Panc1 (cell line): ENCODE data around the gene UGT1A8. TPM values are rescaled to one million over a fixed set of nuclear protein-coding genes. Genes with fewer than 3 reads are reported as not detected.

Experiments
- ATAC-seq: fragments of 200-7000 bp; cut with Tn5 transposase; 2 replicates; pipeline ENCODE4 v1.9.1; 2020; ENCODE audit warnings: mild to moderate bottlenecking, moderate library complexity
- BruUV-seq: library from RNA; stranded (reverse); fragments of 400-500 nt; replicated peaks from 2 replicates; lab custom pipeline; 2021; lab: Mats Ljungman, UMichigan
- CTCF ChIA-PET: fragments of 300-600 bp; sonication (Branson Sonifier 250); formaldehyde crosslinking; loops from one replicate; lab custom pipeline; 2022; ENCODE audit warnings: antibody characterized with exemption; lab: Charles Lee
- POLR2A ChIA-PET: fragments of 300-600 bp; sonication (Branson Sonifier 250); formaldehyde crosslinking; loops from one replicate; lab custom pipeline; 2022; ENCODE audit warnings: antibody characterized with exemption; lab: Charles Lee
- DNase-seq: peaks from one replicate; pipeline ENCODE4 v3.0.0-alpha.2; 2010; ENCODE audit warnings: low read depth, low spot score
- H3K27ac ChIP-seq: 2 replicates; pipeline ENCODE4 v1.5.1; 2011; ENCODE audit warnings: mild to moderate bottlenecking, low read length, inconsistent platforms
- H3K27me3 ChIP-seq: fragments of 200-500 bp; sonication (Bioruptor generic); 2 replicates; pipeline ENCODE4 v1.6.0; 2014; ENCODE audit warnings: low read length, inconsistent platforms; ENCODE audit not compliant: control insufficient read depth, insufficient read depth
- H3K36me3 ChIP-seq: fragments of 200-500 bp; sonication (Bioruptor generic); 2 replicates; pipeline ENCODE4 v1.5.1; 2014; ENCODE audit warnings: inconsistent platforms, mild to moderate bottlenecking, low read length, moderate library complexity; ENCODE audit not compliant: control insufficient read depth, insufficient read depth
- H3K4me1 ChIP-seq: 2 replicates; pipeline ENCODE4 v1.5.1; 2011; ENCODE audit warnings: inconsistent platforms, mild to moderate bottlenecking, low read length, moderate library complexity; ENCODE audit not compliant: control insufficient read depth, insufficient read depth
- H3K4me3 ChIP-seq, 2 experiments: 2 replicates each; pipeline ENCODE4 v1.5.1; 2011 to 2012; ENCODE audit warnings: low read depth in 2 of 2, low read length in 2 of 2, mild to moderate bottlenecking in 2 of 2, inconsistent platforms in 1 of 2, moderate library complexity in 1 of 2
- H3K9me3 ChIP-seq: fragments of 200-500 bp; sonication (Bioruptor generic); 2 replicates; pipeline ENCODE4 v1.5.1; 2014; ENCODE audit warnings: low read depth, mild to moderate bottlenecking, inconsistent platforms, low read length, moderate library complexity; ENCODE audit not compliant: control insufficient read depth, insufficient read depth
- CTCF ChIP-seq: fragments of 450-650 bp; IDR thresholded peaks from 2 replicates; pipeline ENCODE4 v1.5.1; 2017; ENCODE audit warnings: mild to moderate bottlenecking
- POLR2AphosphoS5 ChIP-seq: IDR thresholded peaks from 2 replicates; pipeline ENCODE4 v1.6.1; 2012; ENCODE audit warnings: mild to moderate bottlenecking, low read depth, low read length, moderate library complexity
- REST ChIP-seq, 2 experiments: IDR thresholded peaks; 2 replicates each; pipeline ENCODE4 v1.6.1; 2011 to 2012; ENCODE audit warnings: low read depth in 2 of 2, control low read depth in 1 of 2, low read length in 1 of 2, mild to moderate bottlenecking in 1 of 2, moderate library complexity in 1 of 2; ENCODE audit not compliant: insufficient read depth in 1 of 2
- SIN3A ChIP-seq: IDR thresholded peaks from 2 replicates; pipeline ENCODE4 v1.6.1; 2012; ENCODE audit warnings: low read depth, mild to moderate bottlenecking, low read length, moderate library complexity, borderline replicate concordance; ENCODE audit not compliant: insufficient read depth
- TCF7L2 ChIP-seq: IDR thresholded peaks from 2 replicates; pipeline ENCODE4 v1.6.1; 2011; ENCODE audit warnings: mild to moderate bottlenecking, low read depth, low read length, inconsistent platforms
- in situ Hi-C: cut with HindIII; loops from 2 replicates; pipeline ENCODE4 v1.10.0; 2016; ENCODE audit warnings: low sequenced_read_pairs, low pct_unique_long_range_greater_than_20kb
- intact Hi-C: fragments of 100-400 bp; cut with micrococcal nuclease; formaldehyde crosslinking; loops from one replicate; pipeline ENCODE4 v1.10.0; 2022; ENCODE audit not compliant: unreplicated experiment
- total RNA-seq: library from RNA; stranded (reverse); gene quantifications from one replicate; pipeline ENCODE4 v1.2.1, GENCODE V29; 2021; ENCODE audit not compliant: unreplicated experiment

UGT1A8 gene
- total RNA-seq, 1 experiment from 2014 or later = 0.15 TPM

DNA sequence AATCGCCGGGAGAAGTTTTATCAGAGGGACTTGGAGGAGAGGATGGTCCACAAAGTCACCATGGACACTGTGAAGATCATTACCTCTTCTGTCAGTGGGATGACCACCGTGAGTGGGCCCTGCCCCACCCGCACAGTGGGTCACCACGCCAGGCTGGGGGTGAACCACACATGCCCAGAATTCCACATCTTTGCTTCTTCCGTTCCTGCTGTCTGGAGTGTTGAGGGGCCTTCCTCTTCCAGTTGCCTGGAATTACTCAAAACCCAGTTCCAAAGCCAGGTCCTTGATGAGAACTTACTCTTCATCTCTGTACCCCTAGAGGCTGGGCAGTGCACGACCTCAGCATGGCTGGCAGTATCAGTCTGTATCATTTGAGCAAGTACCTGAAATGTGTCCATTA, 182.8 kb downstream of the UGT1A8 start:
- no peak overlapping the region for H3K4me3 ChIP-seq
- H3K4me1 ChIP-seq = no peaks in the 10 kb centered on the region
- intact Hi-C loops = no loop called here
- in situ Hi-C loops = no loop called here
- DNase-seq (no peak), ATAC-seq (no peak)
- no peaks in the 10 kb centered on the region for H3K36me3 ChIP-seq
- TF ChIP-seq REST (IDR thresholded peaks at IDR 0.05; ENCODE audit: insufficient read depth in 1 of 2, low read depth in 2 of 2, low read length in 1 of 2) (no peak), TCF7L2 (no peak), SIN3A (no peak), POLR2AphosphoS5 (no peak), CTCF (no peak)
- H3K27ac ChIP-seq = no peak overlapping the region
- no peaks in the 10 kb centered on the region for H3K27me3 ChIP-seq
- ChIA-PET POLR2A (no interaction called here), CTCF (no interaction called here)
- no peaks in the 10 kb centered on the region for H3K9me3 ChIP-seq
- BruUV-seq = no TSS peak

- ATAC-seq (no peak; the same call in 1 of the 2 replicates), DNase-seq (no peak)
- H3K27ac ChIP-seq = no peak overlapping the region
- no TSS peak for BruUV-seq
- H3K4me1 ChIP-seq = no peaks in the 10 kb centered on the region
- H3K27me3 ChIP-seq = no peaks in the 10 kb centered on the region; the same call in 1 of the 2 replicates
- in situ Hi-C loops = no loop called here
- POLR2A ChIA-PET = no interaction called here
- no peaks in the 10 kb centered on the region for H3K36me3 ChIP-seq
- no peak overlapping the region for H3K4me3 ChIP-seq
- H3K9me3 ChIP-seq = no peaks in the 10 kb centered on the region
- intact Hi-C loops = no loop called here
- TF ChIP-seq POLR2AphosphoS5 (no peak), TCF7L2 (no peak), REST (IDR thresholded peaks at IDR 0.05; ENCODE audit: insufficient read depth in 1 of 2, low read depth in 2 of 2, low read length in 1 of 2) (no peak), SIN3A (no peak)
- CTCF ChIA-PET = no interaction called here
Observed at GRCh38 chr2:233801357-233802131, 184.1 kb downstream of the UGT1A8 start.
